Astrocyte of the spinal cord (primary cell): ENCODE data around the gene SMIM7.
"Not testable (repeated sequence)": the region's sequence is repeated elsewhere in the genome, so short reads cannot be mapped to it uniquely, and the experiment has no call there.

Experiments used
- DNase-seq: peaks from one replicate; pipeline ENCODE4 v3.0.0; 2011; ENCODE audit warnings: low read depth, low spot score
- H3K4me3 ChIP-seq: 2 replicates; pipeline ENCODE4 v1.5.1; 2011; ENCODE audit warnings: low read depth, mild to moderate bottlenecking, low read length, moderate library complexity
- in situ Hi-C: cut with HindIII; loops from 2 replicates; pipeline ENCODE4 v1.10.0; 2017; ENCODE audit warnings: low sequenced_read_pairs
- TF ChIP-seq, protein P1 (sequence below): IDR thresholded peaks from 2 replicates; pipeline ENCODE4 v1.5.1; 2012; ENCODE audit warnings: low read depth, mild to moderate bottlenecking, low read length, inconsistent platforms

Gene SMIM7

DNA sequence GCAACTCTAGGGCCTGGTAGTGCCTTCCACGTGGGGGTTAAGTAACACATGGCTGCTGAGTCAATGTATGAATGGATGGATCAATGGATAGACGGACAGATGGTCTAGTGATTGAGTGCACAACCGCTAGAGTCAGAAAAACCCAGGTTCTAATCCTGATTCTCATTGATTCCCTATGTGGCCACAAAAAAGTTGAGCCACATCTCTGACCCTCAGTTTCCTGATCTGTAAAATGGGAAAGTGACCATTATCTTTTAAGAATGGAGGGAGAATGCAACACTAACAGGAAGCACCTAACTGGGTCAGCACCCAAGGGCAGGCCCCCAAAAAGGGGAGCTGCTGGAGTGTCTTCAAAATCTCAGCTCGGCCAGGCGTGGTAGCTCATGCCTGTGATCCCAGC is 2.6 kb downstream of the SMIM7 start:
- in situ Hi-C loops, result no loop called here
- TF ChIP-seq, protein P1, sequence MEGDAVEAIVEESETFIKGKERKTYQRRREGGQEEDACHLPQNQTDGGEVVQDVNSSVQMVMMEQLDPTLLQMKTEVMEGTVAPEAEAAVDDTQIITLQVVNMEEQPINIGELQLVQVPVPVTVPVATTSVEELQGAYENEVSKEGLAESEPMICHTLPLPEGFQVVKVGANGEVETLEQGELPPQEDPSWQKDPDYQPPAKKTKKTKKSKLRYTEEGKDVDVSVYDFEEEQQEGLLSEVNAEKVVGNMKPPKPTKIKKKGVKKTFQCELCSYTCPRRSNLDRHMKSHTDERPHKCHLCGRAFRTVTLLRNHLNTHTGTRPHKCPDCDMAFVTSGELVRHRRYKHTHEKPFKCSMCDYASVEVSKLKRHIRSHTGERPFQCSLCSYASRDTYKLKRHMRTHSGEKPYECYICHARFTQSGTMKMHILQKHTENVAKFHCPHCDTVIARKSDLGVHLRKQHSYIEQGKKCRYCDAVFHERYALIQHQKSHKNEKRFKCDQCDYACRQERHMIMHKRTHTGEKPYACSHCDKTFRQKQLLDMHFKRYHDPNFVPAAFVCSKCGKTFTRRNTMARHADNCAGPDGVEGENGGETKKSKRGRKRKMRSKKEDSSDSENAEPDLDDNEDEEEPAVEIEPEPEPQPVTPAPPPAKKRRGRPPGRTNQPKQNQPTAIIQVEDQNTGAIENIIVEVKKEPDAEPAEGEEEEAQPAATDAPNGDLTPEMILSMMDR, result no peak
- no peak overlapping the region for H3K4me3 ChIP-seq
- DNase-seq, result no peak

DNA sequence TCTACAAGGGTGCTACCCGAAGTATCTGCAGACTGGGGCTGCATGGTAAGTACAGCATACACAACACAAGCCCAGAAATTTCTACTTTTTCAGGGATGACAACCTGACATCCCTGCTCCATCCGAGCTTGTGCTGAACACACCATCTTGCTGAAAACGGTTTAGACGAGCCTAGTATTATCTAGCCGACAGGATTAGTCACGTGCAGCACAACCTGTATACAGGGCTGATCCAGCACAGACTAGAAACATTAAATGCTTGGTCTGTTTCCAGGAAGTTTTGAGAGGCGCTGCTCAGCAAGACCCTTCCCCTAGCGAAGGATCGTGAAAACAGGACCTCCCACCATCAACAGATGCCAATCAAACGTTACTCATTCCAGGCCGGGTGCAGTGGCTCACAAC is 4.2 kb downstream of the SMIM7 start:
- H3K4me3 ChIP-seq, result no peak overlapping the region
- in situ Hi-C loops, result no loop called here
- no peak for DNase-seq
- TF ChIP-seq, protein P1, result no peak

DNA sequence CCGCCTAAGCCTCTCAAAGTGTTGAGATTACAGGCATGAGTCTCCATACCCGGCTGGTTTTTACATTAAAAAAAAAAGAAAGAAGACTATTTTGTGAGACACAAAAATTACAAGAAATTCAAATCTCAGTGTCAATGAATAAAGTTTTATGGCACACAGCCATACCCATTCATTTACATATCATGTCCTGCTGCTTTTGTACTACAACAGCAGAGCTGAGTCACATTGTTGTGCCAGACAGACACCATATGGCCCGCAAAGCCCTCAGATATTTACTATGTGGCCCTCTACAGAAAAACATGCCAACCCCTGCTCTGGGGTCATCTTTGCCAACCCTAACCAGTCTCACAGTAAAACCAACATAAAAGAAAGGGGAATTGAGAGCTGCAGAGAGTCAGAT is 5.3 kb downstream of the SMIM7 start:
- TF ChIP-seq, protein P1, result no peak
- no peak overlapping the region for H3K4me3 ChIP-seq
- DNase-seq, result no peak
- in situ Hi-C loops, result no loop called here

DNA sequence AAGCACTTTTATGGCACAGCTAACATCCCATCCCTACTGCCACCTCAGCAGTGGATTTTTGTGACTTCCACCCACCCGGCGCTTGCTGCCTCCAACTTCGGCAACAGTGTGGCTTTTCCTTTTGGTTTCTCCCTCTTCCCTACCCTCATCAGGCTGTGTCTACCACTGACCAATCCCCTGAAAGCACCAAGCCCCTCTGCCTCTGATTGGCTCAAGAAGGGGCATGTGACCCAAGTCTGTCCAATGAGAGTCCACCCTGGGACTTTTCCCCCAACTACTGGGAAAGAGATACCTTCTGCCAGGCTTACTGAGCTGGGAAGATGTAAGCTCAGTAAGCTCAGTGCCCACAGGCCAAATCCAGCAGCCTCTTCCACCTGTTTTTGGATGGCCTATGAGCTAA is 5.8 kb downstream of the SMIM7 start:
- H3K4me3 ChIP-seq, result no peak overlapping the region
- TF ChIP-seq, protein P1, result no peak
- DNase-seq, result no peak
- in situ Hi-C loops, result no loop called here

DNA sequence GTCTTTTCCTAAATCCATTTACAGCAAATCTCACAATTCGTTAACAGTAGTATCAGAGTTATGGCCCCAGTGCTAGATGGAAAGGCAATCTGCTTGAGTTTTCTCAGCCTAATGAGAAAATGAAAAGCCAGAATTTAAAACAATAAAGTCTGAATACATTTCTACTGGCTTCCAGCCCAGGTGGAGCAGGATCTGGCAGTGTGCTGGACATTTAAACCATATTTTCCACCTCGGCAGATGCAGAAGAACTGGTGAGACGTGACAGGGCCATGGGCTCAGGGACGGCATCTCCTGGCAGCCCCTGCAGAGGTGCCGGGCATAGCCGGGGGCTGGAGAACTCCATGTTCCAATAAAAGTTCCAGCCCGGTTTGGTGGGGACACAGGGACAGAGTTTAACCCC is 7.1 kb downstream of the SMIM7 start:
- no peak for DNase-seq
- TF ChIP-seq, protein P1, result no peak
- H3K4me3 ChIP-seq, result no peak overlapping the region
- in situ Hi-C loops, result no loop called here

DNA sequence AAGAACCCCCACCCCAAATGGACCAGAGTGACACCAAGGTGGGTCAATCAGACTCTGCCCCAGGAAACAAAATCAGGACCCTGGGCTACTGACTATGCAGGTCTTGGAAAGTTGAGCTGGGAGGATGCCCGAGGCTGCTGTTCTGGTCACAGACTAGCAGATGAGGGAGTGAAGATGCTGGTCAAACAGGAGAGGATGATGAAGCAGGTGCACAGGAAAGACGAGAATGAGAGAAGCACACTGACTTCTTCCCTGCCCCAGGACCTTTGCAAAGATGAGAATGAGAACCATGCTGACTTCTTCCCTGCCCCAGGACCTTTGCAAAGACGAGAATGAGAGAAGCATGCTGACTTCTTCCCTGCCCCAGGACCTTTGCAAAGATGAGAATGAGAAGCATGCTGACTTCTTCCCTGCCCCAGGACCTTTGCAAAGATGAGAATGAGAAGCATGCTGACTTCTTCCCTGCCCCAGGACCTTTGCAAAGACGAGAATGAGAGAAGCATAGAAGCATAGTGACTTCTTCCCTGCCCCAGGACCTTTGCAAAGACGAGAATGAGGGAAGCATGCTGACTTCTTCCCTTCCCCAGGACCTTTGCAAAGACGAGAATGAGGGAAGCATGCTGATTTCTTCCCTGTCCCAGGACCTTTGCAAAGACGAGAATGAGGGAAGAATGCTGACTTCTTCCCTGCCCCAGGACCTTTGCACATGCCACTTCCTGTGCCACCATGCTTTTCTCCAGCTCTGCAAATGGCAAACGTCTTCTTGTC is 8.3 kb downstream of the SMIM7 start:
- H3K4me3 ChIP-seq, in situ Hi-C loops, DNase-seq: not testable (repeated sequence)

DNA sequence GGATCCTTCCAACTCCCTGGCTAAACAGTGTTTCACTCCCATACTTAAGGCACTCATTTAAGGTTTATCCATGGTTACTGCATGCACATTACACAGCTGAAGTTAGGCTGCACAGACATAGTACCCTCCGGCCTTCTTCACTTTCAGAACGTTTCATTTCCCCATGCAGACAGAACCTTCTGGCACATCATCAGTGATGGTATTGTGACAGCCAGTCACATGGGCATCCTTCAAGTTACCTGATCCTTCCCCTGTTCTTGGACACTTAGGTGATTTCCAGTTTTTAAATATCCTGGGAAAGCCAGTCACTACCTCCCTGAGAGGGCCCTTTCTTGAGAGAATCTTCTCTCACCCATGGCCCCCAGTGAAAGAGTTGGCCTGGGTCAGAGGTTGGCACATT is 9.1 kb downstream of the SMIM7 start:
- no peak overlapping the region for H3K4me3 ChIP-seq
- in situ Hi-C loops, result no loop called here
- TF ChIP-seq, protein P1, result no peak
- no peak for DNase-seq
